Measurements from ENCODE around the gene CACNG7. TPM values are rescaled to one million over a fixed set of nuclear protein-coding genes. Genes with fewer than 3 reads are reported as not detected.

Gene CACNG7
- total RNA-seq, 1 experiment from 2014 or later, result not detected

- no peak for TF ChIP-seq TCF7L2 (IDR thresholded peaks at IDR 0.05; ENCODE audit: borderline replicate concordance, extremely low read depth, insufficient read depth, insufficient read length)
Observed at GRCh38 chr19:53961523-53962356, 52.7 kb downstream of the CACNG7 start (continued).

GRCh38 chr19:53962887-53963431, 53.9 kb downstream of the CACNG7 start, which contains the start of gene CACNG8:
CACNG8 (plus strand) TSS chr19:53962937.
- no peak within 1 kb of the TSS for H3K27ac ChIP-seq (ENCODE audit: low read depth, low read length)
- ATAC-seq (no peak), DNase-seq (ENCODE audit: low read depth, low spot score) (no peak)
- TF ChIP-seq POLR2AphosphoS5 (IDR thresholded peaks at IDR 0.05; ENCODE audit: low read depth, low read length), result no peak
- no peak for TF ChIP-seq REST (IDR thresholded peaks at IDR 0.05; ENCODE audit: low read depth)
- TF ChIP-seq CBX3 (IDR thresholded peaks at IDR 0.05; ENCODE audit: low read depth), result no peak
- TF ChIP-seq ATF3 (IDR thresholded peaks at IDR 0.05), result no peak
- no peak for TF ChIP-seq JUND (IDR thresholded peaks at IDR 0.05)
- TF ChIP-seq MAX (IDR thresholded peaks at IDR 0.05), result no peak
- no peak for TF ChIP-seq RAD21 (IDR thresholded peaks at IDR 0.05; ENCODE audit: low read depth)
- no peak for TF ChIP-seq FOSL1 (IDR thresholded peaks at IDR 0.05; ENCODE audit: low read depth)
- TF ChIP-seq CTCF (IDR thresholded peaks at IDR 0.05 in 2 of 3, conservative IDR thresholded peaks at IDR 0.05 in 1 of 3; ENCODE audit: borderline replicate concordance in 1 of 3, insufficient read depth in 1 of 3, low read depth in 2 of 3, low read length in 2 of 3), result no peak
- no peak for TF ChIP-seq SP1 (IDR thresholded peaks at IDR 0.05; ENCODE audit: low read depth)
- TF ChIP-seq CEBPB (IDR thresholded peaks at IDR 0.05; ENCODE audit: low read depth), result no peak
- TF ChIP-seq SRF (IDR thresholded peaks at IDR 0.05; ENCODE audit: low read depth), result no peak
- ChIA-PET RAD21 (ENCODE audit: low non-redundant PET in 1 of 2, low total read pairs in 2 of 2, uncharacterized antibody in 2 of 2, unreplicated experiment in 2 of 2) (no interaction called here), POLR2A (no interaction called here), CTCF (no interaction called here)
- H3K79me2 ChIP-seq (ENCODE audit: insufficient read depth, low read length), result no peaks in the 10 kb centered on the region
- no peaks in the 10 kb centered on the region for H3K4me1 ChIP-seq (ENCODE audit: control insufficient read depth in 1 of 2, insufficient read depth in 2 of 2, low read length in 2 of 2)
- H3K36me3 ChIP-seq (ENCODE audit: control insufficient read depth in 1 of 2, insufficient read depth in 2 of 2, low read length in 2 of 2), result no peaks in the 10 kb centered on the region
- intact Hi-C loops (cut with micrococcal nuclease), result no loop called here
- BruUV-seq (replicated peaks), result no TSS peak
- H3K27me3 ChIP-seq (ENCODE audit: insufficient read depth, low read length), result peaks cover 9% of the 10 kb centered on the region
- H3K4me3 ChIP-seq (replicated peaks in 1 of 2; ENCODE audit: low read depth in 1 of 2, low read length in 2 of 2), result no peak within 1 kb of the TSS
- no peaks in the 10 kb centered on the region for H3K9me3 ChIP-seq (ENCODE audit: control insufficient read depth in 1 of 2, insufficient read depth in 1 of 2, low read depth in 1 of 2, low read length in 2 of 2)
- no peaks in the 10 kb centered on the region for H4K20me1 ChIP-seq (ENCODE audit: insufficient read depth)
- no peak within 1 kb of the TSS for H3K4me2 ChIP-seq (ENCODE audit: low read length)
- H2AFZ ChIP-seq (ENCODE audit: low read depth, low read length, poor library complexity, severe bottlenecking), result no peak within 1 kb of the TSS
- no peak within 1 kb of the TSS for H3K9ac ChIP-seq (ENCODE audit: low read length)
- no peaks in the 10 kb centered on the region for H3K9me2 ChIP-seq (ENCODE audit: insufficient read depth)

Measured in HCT116 (cell line).